HG03025 (cell line): Measurements from ENCODE around the gene IRX5.

Experiments used
- ATAC-seq: cut with Tn5 transposase; IDR thresholded peaks from one replicate; pipeline ENCODE4 v1.9.1; 2021; ENCODE audit warnings: mild to moderate bottlenecking, moderate library complexity; ENCODE audit not compliant: unreplicated experiment, low FRiP score

Gene IRX5

DNA sequence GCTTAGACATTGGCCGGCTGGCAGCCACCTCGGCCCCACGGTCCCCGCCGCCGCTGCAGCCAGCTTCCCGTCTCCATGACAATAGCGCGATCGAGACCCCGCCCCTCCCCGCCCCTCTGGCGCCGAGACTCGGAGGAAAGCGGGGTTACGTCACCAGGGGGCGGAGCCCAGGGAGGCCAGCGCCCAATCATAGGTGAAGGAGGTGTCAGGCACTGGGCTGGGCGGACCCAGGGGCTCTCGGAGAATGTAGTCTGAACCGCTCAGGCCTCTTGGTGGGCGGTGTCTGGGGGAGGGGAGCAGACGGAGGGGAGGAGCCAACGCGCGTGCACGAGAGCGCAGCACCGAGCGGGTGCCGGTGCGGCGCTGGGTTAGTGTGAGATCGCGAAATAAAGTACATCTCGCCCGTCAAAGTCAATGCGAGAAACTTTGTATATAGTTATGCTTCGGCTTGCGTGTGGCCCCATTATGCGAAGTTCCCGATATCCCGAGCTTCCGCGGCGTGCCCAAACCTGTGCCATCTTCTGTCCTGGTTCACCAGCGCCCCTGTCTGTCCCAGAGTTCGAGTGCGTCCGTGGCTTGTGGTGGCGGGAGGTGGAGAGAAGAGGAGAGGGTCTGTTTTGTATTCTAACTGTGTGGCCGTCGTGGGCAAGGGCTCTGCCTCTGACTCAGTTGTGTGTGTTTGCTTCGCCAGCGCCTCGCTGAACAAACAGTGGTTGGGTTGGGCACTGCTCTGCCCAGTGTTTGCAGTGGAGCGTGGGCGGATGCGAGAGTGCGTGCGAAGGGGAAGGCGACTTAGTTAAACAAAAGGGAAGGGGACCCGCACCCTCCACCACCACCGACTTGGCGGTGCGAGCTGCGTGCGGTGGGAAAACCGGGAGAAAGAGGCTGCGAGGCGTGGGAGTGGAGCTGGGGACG lies 1.3 kb upstream of the IRX5 start:
- ATAC-seq, result peak; percentile 95

DNA sequence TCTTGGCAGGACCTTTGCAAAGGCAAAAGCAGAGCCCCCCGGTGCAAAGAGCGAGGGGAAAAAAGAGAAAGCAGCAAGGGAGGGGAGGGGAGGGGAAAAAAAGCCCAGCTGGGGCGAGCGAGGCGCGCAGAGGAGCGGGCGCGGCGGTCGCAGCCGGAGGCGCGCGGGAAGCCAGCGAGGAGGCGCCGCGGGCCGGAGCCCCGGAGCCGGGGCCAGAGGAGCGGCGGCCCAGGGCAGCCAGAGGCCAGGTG lies 129 bp downstream of the IRX5 start:
- no peak for ATAC-seq

DNA sequence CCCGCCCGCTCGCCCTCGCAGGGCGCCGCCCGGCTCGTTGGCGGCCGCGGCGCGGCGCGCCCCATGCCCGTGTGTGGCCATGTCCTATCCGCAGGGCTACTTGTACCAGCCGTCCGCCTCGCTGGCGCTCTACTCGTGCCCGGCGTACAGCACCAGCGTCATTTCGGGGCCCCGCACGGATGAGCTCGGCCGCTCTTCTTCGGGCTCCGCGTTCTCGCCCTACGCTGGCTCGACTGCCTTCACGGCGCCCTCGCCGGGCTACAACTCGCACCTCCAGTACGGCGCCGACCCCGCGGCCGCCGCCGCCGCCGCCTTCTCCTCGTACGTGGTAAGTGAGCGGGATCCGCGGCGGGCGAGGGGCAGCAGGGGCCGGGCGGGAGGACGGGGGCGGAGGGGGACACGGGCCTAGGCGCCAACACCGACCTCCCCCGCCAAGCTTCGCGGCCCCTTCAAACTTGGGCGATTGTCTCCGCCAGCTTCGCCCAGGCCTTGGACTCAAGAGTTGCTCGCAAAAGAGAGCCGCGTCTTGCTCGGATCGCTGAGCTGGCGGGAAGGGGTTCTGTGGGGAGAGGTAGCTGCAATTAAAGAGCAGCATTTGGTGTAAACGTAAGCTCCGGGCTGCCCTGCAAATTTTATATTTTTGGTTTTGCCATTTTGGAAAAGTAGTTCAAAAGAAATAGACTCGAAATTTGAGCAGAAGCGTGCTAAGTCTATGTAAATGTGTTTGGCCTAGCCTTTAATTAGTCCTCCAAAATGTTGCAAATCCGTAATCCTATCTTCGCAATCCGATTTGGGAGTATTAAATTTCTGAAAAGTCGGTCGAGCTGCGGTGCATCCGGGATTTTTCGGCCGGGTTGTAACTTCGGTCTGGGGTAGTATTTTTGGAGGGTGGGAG lies 702 bp downstream of the IRX5 start:
- no peak for ATAC-seq

DNA sequence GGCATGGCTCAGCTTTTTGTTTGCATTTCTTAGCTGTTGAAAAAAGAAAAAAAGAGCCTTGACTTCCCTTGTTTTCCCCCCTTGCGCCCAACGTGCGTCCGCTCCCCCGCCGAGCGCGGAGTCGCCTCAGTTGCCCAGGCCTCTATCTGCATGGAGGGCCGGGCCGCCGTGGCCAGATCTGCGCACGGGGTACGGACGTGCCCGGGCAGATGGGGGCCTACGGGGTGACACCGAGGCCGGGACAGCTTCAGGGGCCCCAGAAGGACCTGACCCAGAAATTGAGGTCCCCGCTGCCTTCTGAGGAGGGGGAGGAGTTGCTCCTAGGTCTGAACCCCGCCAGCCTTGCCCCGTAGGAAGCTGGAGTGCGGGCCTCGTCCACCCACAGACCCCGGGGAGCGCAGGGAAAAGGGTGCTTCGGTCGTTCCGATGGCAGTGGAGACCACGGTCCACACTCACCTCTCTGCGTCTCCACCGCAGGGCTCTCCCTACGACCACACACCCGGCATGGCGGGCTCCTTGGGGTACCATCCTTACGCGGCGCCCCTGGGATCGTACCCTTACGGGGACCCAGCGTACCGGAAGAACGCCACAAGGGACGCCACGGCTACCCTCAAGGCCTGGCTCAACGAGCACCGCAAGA lies 1.5 kb downstream of the IRX5 start:
- no peak for ATAC-seq

DNA sequence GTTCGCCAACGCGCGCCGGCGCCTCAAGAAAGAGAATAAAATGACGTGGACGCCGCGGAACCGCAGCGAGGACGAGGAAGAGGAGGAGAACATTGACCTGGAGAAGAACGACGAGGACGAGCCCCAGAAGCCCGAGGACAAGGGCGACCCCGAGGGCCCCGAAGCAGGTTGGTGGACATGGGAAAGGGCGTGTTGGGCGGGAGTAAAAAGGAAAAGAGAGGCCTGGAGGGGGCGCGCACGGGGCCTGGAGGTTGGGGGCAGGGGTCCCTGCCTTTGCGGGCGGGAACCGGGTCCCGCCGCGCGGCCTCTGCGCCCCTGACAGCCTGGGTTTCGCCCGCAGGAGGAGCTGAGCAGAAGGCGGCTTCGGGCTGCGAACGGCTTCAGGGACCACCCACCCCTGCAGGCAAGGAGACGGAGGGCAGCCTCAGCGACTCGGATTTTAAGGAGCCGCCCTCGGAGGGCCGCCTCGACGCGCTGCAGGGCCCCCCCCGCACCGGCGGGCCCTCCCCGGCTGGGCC lies 2.1 kb downstream of the IRX5 start:
- ATAC-seq, result no peak

DNA sequence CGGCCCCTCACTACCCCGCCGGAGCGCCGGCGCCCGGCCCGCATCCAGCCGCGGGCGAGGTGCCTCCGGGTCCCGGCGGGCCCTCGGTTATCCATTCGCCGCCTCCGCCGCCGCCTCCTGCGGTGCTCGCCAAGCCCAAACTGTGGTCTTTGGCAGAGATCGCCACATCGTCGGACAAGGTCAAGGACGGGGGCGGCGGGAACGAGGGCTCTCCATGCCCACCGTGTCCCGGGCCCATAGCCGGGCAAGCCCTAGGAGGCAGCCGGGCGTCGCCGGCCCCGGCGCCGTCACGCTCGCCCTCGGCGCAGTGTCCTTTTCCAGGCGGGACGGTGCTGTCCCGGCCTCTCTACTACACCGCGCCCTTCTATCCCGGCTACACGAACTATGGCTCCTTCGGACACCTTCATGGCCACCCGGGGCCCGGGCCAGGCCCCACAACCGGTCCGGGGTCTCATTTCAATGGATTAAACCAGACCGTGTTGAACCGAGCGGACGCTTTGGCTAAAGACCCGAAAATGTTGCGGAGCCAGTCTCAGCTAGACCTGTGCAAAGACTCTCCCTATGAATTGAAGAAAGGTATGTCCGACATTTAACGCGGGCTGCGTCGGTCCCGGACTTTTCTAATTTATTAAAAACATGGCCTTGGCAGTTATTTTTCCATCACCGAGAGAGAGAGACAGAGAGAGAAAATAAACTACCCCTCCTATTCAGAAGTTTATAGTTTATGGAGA lies 2.8 kb downstream of the IRX5 start:
- ATAC-seq, result no peak

DNA sequence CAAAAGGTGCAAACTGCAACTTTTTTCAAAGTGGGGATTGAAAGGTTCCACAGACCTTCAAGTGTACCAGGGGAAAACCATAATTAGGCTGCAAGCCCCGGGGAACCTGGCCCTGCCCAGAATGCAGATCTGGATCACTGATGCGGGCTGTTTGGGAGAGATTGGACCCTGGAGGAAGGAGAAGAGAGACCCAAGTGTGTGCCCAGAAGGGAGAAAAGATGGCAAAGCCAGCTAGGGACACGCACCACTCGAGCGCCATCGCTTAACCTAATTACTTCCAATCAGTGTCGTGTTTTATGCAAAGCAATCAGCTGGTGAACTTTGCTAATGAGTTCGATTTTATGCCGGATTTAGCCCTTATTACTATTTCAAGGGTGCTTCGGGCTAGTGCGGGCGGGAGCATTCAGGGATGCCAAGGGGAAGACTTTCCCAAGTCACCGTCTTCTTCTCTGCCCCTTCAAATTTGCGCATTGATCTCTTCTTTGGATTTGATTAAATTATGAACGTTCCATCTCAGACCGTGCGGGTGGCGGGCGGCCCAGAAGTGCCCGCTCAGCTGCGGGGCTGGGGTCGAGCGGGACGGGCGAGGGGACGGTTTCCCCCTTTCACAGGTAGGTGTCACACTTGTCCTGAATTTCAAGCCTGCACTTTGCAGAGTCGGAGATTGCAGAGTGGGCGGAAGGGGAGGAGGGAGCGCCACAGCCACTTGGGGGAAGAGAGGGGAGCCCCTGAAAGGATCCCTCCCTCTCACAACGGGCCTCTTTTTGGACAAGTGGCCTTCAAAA lies 4.0 kb downstream of the IRX5 start:
- ATAC-seq, result no peak

DNA sequence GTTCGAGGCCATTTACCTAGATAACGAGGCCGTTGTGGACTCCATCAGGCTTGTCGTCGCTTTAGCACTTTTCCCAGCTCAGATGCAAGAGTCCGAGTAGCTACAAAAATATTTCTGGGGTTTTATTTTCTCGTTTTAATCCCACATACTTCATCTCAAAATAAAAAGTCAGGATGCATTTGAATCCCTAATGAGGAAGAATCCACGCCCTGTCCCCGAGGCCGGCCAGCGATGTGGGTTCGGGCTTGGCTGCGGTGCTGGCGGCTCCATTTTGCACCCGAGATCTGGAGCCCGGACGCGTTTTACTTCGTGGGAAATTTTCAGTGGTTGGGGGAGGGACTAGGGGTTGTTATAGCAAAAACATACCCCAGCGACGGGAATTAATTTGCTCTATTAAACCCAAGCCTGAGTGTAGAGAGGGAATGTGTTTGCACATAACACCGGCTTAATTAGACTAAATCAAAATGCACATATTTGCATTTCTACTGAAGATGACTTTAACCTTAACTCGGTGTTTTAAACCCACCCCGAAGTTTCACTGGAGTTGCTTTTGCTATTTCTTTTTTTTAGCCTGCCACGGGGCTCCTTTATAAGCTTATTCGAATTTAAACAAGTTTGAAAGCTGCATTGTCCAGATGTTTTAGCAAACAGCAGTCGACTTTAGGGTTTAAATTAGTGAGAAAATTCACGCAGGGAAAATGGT lies 4.8 kb downstream of the IRX5 start:
- ATAC-seq, result no peak

DNA sequence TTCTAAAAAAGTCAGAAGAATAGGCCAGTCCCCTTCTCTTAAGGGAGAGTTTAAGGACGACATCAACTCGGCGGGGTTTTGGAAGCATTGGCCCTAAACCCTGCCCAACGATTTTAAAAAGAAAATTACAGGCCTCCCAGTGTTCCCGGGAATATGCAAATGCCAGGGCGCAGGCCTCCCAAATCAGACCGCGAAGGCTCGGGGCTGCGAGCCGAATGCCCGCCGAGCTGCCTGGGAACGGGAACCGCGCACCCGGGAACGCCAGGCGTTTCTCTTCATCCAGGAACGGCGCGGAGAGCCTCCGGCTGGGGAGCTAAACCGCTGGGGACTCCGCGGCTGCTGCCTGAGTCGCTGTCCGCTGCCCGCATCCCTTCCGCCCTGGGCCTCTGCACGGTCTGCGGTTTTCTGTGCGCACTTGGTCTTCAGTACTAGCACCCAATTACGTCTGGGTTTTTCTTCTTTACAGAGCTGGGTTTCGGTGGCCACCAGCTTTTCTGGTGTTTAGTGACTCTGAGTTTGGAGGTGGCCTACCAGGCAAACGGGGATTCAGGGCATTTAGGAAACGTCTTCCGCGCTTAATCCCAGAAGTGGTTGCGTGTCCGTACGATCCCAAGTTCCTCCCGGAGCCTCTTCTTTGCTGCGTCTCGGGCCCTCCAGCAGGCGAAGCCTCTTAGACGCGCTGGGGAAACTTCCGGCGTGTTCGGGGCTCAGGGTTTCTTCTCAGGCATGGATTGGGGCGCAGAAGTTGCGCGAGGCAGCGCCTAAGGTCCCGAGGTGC lies 5.7 kb downstream of the IRX5 start:
- no peak for ATAC-seq

DNA sequence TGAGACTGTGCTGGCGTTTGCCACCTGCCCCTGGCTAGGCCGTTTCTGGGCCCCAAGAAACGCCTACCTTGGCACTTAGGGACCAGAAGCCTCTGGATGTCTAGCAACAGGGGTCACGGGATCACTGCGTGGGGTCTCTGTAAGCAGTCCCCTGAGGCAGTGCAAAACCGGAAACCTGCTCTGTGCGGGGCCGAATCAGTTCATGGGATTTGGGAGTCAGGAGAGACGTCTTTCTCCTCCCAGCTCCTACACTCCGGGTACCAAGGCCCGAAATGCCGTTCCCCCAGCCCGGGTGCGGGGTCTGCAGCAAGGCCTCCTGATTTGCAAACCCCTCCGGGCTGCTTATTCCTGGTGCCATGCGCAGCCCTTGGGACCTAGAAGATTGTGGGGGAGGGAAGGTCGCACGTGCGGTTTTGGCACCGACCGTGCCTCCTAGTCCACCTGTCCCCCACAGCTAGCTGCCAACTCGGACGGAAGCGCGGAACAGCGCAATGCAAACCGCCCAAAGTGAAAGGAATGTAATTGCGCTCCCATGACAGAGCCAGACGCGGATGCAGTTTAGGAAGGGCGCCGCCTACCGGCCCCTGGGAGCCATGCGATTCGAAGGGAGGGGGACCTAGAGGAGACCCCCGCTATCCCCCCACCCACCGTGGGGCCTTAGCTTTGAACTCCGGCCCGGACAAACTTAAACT lies 6.5 kb downstream of the IRX5 start:
- no peak for ATAC-seq

DNA sequence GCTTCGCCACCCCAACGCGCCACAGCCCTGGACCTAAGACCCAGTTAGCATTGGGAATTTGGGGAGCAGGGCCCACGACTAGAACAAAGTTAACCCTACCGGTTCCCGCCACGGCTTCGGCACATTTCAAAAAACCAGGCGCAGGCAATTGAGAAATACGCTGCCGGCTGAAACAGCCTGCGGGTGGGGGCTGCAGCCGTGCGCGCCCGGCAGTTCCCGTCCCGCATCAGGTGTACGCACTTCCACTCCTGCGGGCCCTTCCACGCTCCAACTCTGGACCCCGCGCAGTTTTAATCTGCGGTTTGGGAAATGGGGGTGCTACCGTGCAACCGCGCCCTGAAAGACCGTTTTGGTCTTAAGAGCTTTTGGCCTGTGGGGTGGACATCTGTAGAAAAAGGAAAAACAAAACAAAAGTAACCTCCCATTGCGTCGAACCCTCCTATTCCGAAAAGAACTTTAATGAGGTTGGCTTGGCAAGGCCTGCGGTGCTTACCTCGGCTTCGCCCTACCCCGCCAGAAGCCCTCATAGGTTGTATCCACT lies 7.1 kb downstream of the IRX5 start:
- no peak for ATAC-seq

DNA sequence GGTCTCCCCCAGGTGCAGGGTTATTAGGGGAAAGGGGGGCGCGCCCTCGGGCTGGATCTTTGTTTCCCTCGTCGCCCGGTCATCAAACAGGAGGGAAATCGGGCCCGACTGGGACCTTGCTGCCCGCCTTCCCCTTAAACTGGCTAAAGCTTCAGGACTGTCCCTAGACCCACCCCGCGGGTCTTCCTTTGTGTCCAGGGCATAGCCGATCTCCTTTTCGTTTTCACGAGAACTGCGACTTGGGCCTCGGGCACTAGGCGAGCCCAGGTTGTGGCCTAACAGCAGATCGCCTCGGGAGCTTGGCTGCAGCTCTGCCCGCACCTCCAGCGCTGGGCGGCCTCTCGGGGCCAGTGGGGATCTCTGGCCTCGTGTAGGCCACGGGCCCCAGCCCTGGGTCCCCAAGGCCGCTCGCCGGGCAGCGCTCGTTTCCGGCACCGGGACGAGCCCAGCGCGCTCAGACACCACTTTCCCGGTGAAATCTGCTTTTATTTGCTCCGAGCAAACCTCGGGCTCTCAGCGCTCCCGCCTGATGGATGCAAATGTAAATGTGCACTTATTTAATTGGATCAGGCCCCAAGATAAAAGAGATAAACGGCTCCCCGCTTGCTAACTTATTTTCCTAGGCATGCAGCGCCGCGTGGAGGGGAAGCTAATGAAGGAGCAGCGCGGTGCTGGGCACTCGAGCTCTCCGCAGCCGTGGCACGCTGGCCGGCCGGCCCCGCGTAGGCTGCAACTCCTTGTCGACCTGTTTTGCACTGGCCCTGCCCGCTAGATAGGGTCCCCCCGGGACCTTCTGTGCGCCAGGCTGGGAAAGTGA lies 7.8 kb downstream of the IRX5 start:
- ATAC-seq, result no peak

DNA sequence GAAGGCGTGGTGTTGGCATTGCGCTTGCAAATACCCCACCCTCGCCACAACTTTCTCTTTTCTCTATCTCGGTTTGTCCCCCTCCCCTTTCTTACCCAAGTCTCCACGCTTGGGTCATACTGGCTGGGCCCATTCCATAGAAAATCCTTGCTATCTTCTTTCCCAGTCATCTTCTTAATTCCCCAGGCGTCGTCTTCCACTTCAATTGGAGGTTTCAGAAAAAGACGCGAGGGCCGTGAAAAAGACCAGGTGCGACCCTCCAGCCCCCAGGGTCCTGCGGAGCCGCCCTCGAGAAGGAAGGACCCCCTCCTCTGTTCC lies 8.3 kb downstream of the IRX5 start:
- no peak for ATAC-seq

DNA sequence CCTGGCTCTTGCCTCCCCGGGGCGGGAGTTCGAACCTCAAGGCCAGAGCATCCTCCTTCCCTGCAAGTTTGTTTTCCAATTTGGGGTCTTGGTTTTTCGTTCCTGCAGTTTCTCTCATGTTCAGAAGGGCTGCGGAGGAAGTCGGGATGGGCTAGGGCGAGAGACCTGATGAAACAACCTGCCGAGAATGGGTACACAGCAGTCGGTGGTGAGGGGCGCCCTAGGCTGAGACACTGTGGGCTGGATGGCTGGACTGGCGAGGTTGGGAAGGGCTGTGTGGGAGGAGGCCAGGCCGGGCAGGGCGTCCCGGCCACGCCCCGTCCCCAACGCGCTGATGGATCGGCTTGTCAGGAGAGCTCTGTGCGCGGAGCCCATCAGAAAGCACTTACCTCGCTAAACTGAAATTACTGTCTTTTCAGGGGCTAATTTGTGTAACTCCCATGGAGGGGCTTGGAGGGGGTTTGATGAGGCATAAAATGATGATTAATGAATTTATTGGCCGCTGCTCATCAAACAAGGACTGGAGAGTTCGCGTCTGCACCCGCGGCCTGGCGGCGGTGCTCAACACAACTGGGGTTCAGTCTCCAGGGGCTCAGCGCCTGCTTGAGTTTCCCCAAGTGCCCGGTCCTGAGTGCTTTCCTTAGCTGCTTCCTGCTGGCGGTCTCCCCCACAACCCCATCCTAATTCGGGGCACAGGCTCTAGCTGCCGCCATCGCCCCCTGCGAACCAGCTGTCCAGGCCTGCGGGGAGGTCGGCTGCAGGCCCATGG lies 9.0 kb downstream of the IRX5 start:
- ATAC-seq, result no peak

DNA sequence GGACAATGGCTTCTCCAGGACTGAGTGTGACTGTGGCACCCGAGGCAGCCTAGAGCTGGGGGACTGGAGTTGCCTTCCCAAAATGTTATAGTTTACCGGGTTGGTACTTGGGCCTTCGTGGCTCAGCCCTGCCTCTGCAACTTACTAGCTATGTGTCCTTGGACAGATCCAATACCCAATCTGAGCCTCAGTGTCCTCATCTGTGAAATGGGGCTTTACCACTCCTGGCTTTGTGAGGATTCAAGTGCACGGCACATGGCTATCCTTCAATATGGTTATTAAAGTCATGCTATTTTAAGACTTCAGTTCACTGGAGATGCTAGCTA lies 9.6 kb downstream of the IRX5 start:
- no peak for ATAC-seq

DNA sequence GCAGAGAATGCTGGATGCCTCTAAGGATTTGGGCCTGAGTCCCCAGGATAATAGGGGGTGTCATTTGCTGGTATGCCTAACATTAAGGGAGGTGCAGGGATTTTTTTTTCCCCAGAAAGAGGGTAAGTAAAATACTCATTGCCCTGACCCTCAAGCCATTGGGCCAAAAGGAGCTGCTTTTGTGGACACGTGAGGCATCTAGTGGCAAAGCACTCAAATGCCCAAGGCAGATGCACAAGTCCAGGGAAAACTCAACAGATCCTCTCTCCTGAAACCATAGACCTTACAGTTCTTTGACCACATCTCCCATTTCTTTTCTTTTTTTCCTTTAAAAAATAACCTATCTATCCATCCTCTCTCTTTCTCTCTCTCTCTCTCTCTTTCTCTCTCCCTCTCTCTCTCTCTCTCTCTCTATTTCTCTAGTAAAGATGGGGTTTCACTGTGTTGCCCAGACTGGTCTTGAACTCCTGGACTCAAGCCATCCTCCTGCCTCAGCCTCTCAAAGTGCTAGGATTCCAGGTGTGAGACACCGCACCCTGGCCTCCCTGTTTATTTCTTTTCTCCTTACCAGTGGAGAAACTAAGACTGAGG lies 11.8 kb downstream of the IRX5 start:
- ATAC-seq, result no peak
